NCI-H1092 (cell line): ENCODE measurements around the gene TMEM182.
A peak's percentile ranks its signal among the peaks of the same experiment; 100 is the strongest.

ENCODE experiments used
- DNase-seq: peaks from one replicate; lab custom pipeline; 2025; lab: John Stamatoyannopoulos, UW

The TMEM182 gene

DNA sequence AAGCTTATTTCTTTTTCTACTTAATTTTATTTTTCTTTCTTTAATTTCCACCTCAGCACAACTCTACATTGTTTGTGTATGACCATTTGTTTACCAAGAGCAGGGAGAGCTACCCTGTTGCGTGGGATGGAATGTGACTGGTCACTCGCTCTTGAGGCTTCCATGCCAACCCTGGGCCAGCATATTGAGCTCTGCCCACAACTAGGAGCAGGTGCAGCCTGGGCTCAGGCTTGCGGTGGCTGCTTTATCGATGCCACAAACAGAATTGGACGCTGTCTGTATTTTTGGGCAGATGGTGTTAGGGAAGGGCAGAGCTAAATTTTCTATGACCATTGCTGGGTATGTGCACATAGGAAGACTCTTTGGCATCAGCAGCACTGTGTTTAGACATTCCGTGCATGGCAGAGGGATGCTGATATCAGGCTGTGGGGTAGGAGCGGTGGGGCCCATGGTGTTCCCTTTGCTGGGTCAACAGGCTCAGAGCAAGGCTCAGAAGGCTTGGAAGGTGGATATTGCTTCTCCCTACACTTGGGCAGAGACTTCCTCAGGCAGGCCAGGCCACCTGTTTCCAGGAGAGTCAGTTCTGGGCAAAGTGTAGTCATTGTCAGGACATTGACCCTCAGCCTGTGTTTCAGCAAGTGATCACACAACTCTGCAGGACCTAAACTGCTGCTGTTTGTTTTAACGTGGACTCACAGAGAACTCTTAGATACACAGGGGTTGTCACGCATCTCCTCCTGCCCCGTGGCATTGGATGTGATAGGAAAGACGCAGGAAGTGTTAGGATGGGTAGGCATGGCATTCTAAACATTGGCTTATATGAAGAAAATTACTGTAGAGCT, 40.2 kb downstream of the TMEM182 start:
- no peak for DNase-seq

DNA sequence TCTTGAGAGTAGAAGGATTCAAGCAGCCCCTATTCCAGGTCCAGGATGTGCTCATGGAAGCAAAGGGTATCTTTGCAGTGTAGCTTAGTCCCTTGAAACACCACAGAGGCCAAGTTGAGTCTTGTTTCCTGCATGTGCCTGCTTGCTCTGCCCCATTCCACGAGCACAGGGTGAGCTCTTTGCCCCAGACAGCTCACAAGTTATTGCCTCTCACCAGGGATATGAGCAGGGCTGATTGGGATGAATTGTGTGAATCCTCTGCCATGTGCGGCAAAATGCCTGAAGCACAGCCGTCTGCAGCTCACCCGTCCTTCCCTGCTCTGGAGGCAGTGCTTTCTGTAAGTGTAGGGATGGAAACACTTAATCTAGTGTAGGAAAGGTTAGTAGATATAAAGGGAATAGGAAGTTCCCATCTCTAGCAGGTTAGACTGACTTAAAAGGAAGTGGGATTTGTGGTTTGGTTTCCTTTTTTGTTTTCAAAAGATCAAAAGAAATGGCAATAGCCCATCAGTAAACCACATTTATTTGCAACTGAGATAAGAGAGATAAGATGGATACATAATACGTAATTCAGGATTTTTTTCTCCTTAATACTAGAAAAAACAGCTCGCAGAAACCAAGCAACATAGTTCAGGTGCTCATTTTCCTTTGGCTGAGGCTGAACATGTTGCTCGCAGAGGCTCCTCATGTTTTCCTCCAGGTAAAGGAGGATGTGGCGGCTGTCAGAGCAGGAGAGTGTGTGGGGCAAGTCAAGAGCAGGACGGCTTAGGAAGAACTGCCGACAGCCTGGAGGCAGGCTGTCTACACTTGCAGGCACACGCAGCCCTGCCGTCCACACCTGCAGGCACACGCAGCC, 41.4 kb downstream of the TMEM182 start:
- no peak for DNase-seq

DNA sequence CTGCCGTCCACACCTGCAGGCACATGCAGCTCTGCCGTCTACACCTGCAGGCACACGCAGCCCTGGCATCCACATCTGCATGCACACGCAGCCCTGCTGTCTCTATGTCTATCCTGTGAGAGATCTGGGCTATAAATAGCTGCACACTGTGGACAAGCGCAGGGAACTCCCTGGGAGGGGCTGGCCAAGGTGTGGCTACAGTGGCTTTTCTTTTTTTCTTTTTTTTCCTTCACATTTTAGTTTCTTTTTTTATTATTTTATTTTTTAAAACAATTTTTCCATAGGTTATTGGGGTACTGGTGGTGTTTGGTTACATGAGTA, 42.0 kb downstream of the TMEM182 start:
- no peak for DNase-seq

DNA sequence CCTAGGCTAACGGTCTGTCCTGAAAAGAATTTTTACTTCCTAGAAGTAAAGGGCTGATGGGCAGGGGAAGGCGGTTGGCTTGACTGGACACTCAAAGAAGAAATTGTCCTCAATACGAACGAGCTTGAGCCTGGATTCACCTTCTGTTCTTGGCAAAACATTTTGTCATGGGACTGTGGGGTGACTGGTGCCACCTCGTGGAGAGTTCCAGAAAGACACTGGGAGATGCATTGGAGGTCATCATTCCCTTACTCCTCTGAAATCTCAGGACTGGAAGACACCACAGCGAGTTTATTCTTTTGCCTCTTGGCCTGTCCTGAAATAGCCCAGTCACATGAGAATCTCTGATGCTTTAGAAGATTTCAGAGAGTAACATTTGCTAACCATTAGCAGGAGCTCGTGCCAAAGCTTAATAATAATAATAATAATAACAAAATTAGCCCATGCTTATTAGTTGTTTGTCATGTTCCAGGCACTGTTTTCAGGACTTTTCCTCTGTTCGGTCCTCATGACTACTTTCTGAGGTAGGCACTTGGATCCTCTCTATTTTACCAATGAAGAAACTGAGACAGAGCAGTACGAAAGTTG, 44.5 kb downstream of the TMEM182 start:
- DNase-seq: peak; percentile 7

DNA sequence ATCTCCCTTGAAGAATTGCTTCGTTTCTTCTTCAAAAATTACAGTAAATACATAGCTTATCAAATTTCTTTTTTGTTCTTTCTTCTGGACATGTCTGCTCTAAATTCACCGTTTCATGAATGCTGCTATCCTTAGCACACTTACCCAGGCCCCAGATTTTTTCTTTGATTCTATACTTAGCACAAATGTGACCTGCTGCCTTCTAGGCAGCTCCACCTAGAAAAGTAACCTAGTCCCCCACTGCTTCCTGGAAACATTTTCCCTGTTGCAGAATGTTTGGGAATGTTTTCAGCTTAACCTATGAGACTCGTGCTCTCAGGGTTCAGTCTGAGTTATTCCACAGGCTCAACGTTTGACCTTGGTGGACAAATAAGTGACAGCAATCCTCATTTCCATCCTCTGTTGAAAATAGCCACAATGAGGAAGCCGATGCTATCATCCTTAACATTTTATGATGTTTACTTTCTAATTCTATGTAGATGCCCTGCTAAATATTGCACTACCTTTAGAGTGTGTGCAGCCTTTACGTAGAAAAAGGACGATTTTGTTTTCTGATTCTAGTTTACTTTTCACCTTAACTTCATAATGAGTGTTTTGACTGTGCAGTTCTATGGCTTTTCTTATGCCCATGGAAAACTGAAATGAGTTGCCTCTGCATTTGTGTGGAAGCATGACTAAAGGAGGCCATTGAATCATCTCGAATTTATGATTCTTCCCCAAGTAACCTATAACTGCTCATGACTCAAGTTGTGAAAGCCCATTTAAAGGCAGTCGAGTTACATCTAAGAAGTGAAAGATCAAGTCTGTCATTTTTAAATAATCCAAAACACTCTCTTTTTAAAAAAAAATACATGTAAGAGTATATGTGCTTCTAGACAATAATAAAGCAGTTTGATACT, 47.7 kb downstream of the TMEM182 start:
- no peak for DNase-seq

DNA sequence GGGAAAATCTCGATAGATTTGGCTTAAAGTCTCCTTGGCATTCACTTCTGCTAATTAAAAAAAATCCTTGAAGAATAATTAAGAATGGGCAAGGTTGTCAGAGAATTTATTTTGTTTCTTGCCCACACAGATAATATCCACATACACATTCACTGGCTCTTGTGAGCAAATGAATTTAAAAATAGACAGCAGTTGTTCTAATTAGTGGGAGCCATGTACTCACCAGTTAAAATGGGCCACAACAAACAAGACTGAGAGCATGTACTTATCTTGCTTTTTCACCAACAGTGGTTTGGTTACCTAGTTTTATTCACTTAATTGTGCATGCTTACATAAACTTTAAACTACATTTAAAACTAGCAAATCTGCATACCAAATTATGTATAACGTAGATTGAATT, 53.5 kb downstream of the TMEM182 start:
- DNase-seq: no peak

DNA sequence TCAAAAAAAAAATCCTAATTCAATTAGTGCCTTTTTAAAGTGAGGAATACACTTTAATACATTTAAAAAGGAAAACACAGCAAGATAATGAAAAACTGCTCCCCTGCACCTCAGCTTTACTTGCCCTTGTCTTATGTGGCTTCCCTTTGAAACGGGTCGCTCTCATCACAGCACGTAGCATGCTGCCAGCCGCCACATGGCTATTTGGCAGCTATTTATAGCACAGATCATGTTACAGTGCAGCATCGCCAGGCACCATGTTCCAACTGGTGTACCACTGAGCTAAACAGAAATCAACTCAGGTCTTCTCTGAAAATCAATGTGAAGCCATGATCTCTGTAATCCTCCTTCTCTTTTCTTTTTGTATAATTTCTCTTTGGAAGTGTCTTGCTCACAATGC, 65.1 kb downstream of the TMEM182 start:
- DNase-seq: peak; percentile 80

DNA sequence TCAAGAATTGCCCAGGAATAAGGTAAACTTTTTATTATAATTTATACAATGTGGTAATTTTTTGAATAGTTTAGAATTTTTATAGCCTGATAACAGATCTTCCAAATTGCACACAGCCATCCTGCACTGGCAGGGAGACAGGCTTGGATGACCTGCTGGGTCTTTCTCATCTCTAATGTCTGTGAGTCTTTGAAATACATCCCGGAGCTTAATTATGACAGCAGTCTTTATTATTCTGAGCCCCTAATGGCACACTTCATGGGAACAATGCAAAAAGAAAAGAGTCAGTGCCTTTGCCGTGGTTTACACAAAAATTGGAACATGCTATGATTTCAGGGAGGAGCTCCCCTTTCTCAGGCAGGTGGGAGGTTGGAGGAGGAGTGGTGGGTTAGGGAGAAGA, 71.0 kb downstream of the TMEM182 start:
- DNase-seq: no peak

DNA sequence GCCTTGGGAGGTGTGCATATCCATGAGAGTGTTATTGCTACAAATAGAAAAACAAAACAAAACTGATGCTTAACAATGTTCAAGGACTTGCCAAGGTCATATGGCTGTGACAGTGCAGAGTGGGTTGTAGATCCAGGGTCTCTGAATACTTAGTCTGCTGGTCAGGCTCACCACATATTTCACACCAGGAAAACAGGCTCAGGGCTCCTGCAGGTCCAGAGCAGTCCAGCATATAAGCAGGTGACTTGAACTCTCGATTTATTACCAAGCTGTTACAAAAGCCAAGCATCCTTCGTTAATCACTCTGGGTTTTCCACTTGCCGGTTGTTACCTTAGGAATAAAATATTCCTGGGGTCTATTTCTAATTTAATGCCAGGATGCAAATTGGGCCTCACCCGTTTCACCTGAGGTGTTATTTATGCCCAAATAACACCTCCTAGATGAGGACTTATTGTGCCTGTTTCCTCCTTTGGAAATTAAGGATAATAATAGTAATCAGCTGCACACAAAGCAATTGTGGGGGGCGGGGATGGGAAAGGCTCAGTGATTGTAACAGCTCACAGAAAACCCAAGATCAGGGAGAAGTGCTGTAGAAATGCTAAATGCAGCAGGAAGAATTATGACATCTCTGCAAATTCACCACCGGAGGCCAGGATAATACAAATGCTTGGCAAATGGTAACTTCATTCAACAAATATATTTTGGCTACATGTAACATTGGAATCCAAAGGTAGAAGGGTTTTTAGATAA, 72.9 kb downstream of the TMEM182 start:
- no peak for DNase-seq

DNA sequence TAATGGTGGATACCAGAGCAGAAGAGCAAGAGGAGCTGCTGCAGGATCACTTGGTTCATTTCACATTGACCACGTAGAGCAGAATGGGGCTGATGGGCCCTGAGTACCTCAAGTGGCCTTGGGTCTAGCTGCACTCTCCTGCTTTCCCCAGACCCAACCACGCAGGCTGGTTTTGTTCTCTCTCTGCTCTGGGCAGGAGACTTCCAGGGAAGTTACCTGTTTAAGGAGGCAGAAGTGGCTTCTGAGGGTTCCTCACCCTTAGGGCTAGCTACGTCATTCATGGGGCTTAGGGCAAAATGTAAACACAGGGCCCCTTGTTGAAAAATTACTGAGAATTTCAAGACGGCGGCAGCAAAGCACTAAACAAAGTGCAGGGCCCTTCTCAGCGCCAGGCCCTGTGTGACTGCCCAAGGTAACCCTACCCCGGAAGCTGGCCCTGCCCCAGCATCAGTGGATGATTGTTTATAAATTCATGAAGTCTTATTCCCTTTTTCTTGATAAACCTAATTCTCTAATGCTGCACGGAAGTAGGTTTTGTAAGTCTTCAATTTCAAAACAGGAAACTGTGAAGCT, 75.9 kb downstream of the TMEM182 start:
- no peak for DNase-seq

DNA sequence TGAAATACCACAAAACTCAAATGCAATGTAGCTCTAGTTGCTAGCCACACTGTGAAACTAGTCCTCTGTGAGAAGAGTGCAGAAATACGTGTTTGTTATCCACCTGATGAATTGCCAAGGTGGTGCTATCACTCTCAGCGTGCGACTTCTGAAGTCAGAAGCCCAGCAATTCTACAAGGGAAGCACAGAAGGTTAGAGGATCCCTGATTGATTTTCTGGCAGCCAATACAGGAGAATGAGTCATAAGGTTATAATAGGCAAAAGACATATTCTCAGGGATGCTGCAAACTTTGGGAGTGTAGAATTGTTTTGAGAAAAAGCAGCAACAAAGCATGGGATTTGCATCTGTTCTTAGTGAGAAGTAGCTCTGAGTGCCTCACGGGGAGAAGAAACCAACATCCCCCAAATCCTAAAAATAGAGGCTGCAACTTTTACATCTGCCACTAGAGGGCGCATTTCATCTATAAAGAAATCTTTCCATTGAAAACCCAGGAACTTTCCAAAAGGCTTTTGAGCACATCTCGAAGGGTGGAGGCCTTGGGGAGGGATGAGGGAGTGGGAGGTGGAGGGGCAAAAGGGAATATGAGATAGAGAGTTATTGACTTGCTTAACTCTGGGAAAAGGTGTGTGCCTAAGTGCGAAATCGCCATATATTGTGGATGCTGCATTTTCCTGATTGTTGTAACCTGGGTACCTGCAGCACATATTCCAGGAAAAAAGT, 78.0 kb downstream of the TMEM182 start:
- peak; percentile 25 for DNase-seq

DNA sequence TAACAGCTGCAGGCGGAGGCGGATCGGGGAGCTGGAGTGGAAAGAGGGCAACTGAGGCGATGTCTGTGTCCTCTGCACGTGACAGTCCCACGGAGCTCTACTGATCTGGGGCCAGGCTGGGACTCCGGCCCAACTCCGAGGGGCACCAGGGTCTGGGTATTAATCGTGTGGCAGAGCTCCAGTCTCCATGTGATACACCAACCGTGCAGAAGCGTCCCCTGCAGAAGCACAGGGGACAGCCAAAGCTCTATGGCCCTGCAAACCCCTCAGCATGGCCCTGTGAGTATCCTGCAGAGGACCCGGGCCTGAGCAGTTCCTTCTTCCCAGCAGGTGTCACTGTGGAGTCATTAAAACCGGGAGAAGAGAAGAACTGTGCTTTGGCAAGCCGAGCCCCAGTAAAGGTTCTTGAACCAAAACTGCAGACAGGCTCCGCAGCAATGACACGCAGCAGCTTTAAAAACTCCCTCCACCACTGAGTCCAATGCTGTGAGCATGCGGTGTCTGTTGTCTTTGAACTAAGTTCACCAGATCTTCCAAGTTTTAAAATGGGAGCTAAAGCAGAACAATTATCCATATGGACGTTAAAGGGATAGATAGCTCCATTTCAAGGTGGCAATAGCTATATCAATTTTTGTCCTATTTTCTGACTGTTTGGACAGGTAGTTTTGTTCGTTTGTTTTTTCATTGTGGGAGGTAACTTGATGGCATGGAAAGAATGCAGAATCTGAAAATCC, 79.4 kb downstream of the TMEM182 start:
- peak; percentile 1 for DNase-seq

DNA sequence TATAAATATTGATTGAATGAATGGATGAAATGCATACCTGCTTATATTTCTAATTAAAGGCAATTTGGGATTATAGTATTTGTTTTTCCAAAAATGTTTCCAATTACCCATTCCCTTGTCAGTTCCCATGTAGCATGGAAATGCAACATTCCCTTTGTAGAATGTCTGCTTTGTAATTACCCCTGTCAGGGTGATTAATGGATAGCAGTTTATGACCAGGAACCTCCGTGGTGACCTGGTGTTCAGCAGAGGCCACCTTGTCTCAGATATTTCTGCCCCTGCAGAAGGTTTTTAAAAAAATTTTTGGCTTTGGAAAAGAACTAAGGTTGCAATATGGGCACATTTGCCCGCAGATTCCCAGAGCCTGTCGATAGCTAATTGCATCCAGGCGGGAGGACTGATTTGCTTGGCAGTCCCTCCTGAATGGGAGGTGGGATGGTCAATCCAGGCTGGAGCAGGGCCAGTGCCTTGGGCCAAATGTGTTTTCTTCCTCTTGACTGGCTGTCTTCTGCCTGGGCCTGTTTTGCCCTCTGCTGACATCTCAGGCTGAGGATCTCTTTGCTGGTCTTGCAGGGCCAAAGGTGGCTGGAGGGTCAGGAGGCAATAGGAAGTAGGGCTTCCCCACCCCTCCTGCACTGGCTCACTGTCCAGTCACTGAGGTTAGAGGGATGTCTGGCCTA, 82.1 kb downstream of the TMEM182 start:
- DNase-seq: no peak

DNA sequence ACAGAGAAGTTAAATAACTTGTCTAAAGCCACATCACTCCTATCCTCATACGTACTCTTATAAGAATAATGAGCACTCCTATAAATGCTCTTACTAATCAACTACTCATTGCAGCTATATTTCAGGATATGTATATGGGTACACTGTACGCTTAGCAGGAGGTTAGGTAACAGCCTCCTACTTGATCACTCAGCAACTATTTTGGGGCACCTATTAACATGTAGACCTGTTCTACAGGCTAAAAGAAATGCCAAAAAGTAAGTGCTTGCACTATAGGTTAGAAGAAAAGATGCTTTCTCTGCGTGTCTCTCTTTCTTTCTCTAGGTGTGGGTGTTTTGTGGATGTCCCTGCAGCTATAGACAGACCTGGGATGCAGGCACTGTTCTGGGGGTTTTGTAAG, 83.1 kb downstream of the TMEM182 start:
- DNase-seq: no peak

DNA sequence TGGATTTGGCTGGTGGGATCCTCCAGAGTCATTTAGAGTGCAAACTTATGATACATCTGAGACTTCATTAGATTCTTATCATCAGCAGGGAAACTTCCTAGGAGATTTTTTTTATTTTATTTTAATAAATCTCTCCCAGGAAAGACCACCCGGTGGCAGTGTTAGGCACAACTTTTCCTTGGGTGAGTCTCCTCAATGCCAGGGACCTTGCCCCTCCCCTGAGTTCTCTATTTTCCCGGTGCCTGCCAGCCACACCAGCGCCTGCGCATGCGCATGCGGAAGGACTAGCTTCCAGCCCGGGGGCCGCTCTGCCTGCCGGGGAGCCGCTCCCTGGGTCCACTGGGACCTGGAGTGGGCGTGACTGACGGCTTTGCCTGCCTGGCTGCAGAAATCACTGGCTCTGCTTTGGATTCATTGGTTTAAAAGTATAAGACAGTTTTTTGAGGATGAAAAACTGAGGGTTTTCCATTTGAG, 86.6 kb downstream of the TMEM182 start:
- DNase-seq: peak; percentile 76

DNA sequence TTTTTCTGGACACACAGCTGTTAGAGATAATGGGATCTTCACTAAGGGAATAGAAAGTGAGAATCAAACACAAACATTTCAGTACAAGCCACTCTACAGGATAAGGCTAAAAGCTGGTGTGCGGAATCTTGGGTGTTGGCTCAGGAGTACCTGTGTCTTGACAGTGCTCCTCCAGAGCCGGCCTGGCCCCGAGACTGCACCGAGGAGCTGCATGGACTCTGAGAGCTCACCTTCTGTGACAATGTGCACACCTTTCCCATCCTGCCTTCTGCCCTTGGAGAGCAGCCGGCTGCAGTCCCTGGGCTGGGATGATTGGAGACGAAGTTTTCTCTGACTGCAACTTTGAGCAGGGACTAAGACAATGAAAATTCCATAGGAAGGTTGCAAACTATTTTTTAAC, 89.1 kb downstream of the TMEM182 start:
- no peak for DNase-seq

DNA sequence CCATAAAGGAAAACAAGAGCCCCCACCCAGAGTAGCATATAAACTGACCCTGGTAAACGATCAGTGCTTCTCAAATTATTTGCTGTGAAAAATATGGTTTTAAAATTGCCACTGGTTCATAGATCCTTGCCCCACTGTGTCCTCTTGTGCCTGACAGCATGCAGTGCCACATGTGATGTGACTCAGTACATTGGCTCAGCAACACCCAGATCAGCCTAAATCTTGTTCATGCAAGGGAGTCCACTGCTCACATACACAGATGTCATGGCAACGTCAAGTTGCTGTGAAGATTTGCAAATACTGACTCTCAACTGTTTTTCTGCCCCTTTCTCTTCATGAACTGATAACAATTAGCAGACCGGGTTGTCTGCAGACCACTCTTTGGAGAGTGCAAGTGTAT, 91.0 kb downstream of the TMEM182 start:
- DNase-seq: no peak
